ENCODE data around the gene SPAG7.

The SPAG7 gene

GRCh38 chr17:4973256-4974114, 5.9 kb upstream of the SPAG7 start:
- no peak for TF ChIP-seq CTCF (IDR thresholded peaks at IDR 0.05; ENCODE audit: extremely low read depth, missing control alignments)
- no peak for DNase-seq (ENCODE audit: low spot score)

GRCh38 chr17:4972752-4973151, 5.1 kb upstream of the SPAG7 start:
- TF ChIP-seq CTCF (IDR thresholded peaks at IDR 0.05; ENCODE audit: extremely low read depth, missing control alignments), result no peak
- no peak for DNase-seq (ENCODE audit: low spot score)

GRCh38 chr17:4972322-4972721, 4.7 kb upstream of the SPAG7 start:
- no peak for DNase-seq (ENCODE audit: low spot score)
- TF ChIP-seq CTCF (IDR thresholded peaks at IDR 0.05; ENCODE audit: extremely low read depth, missing control alignments), result no peak

- TF ChIP-seq CTCF (IDR thresholded peaks at IDR 0.05; ENCODE audit: extremely low read depth, missing control alignments), result no peak
- DNase-seq (ENCODE audit: low spot score), result no peak
Observed at GRCh38 chr17:4971826-4972225, 4.2 kb upstream of the SPAG7 start.

- DNase-seq (ENCODE audit: low spot score), result no peak
- TF ChIP-seq CTCF (IDR thresholded peaks at IDR 0.05; ENCODE audit: extremely low read depth, missing control alignments), result no peak
Observed at GRCh38 chr17:4970273-4970672, 2.7 kb upstream of the SPAG7 start.

- TF ChIP-seq CTCF (IDR thresholded peaks at IDR 0.05; ENCODE audit: extremely low read depth, missing control alignments), result no peak
- DNase-seq (ENCODE audit: low spot score), result no peak
Observed at GRCh38 chr17:4969551-4970173, 2.0 kb upstream of the SPAG7 start.

- TF ChIP-seq CTCF (IDR thresholded peaks at IDR 0.05; ENCODE audit: extremely low read depth, missing control alignments), result no peak
- no peak for DNase-seq (ENCODE audit: low spot score)
Observed at GRCh38 chr17:4969047-4969550, 1.5 kb upstream of the SPAG7 start.

Measured in GM20000 (cell line).